Right kidney (tissue), 9 donors: ENCODE data around the gene ZNF473.

Experiments
- DNase-seq: peaks from one replicate; pipeline ENCODE4 v3.0.0-alpha.2; 2016
- long read RNA-seq, 8 donors: transcript quantifications; one replicate each; lab custom pipeline, GENCODE V29; 2026

The ZNF473 gene
- long read RNA-seq, donor 1, full-length matches to known transcripts: 10 of 10 reads
- long read RNA-seq, donor 1, partial matches to known transcripts: 0 of 10 reads
- long read RNA-seq, donor 1, other reads (novel, unspliced or antisense): 0 of 10 reads
- long read RNA-seq, donor 2, full-length matches to known transcripts: 2 of 2 reads
- long read RNA-seq, donor 2, partial matches to known transcripts: 0 of 2 reads
- long read RNA-seq, donor 2, other reads (novel, unspliced or antisense): 0 of 2 reads
- long read RNA-seq, donor 3, full-length matches to known transcripts: 6 of 6 reads
- long read RNA-seq, donor 3, partial matches to known transcripts: 0 of 6 reads
- long read RNA-seq, donor 3, other reads (novel, unspliced or antisense): 0 of 6 reads
- long read RNA-seq, donor 4, full-length matches to known transcripts: 7 of 7 reads
- long read RNA-seq, donor 4, partial matches to known transcripts: 0 of 7 reads
- long read RNA-seq, donor 4, other reads (novel, unspliced or antisense): 0 of 7 reads
- long read RNA-seq, donor 5, full-length matches to known transcripts: 8 of 8 reads
- long read RNA-seq, donor 5, partial matches to known transcripts: 0 of 8 reads
- long read RNA-seq, donor 5, other reads (novel, unspliced or antisense): 0 of 8 reads
- long read RNA-seq, donor 6, full-length matches to known transcripts: 5 of 5 reads
- long read RNA-seq, donor 6, partial matches to known transcripts: 0 of 5 reads
- long read RNA-seq, donor 6, other reads (novel, unspliced or antisense): 0 of 5 reads
- long read RNA-seq, donor 7, full-length matches to known transcripts: 13 of 13 reads
- long read RNA-seq, donor 7, partial matches to known transcripts: 0 of 13 reads
- long read RNA-seq, donor 7, other reads (novel, unspliced or antisense): 0 of 13 reads
- long read RNA-seq, donor 8, full-length matches to known transcripts: 3 of 3 reads
- long read RNA-seq, donor 8, partial matches to known transcripts: 0 of 3 reads
- long read RNA-seq, donor 8, other reads (novel, unspliced or antisense): 0 of 3 reads

DNA sequence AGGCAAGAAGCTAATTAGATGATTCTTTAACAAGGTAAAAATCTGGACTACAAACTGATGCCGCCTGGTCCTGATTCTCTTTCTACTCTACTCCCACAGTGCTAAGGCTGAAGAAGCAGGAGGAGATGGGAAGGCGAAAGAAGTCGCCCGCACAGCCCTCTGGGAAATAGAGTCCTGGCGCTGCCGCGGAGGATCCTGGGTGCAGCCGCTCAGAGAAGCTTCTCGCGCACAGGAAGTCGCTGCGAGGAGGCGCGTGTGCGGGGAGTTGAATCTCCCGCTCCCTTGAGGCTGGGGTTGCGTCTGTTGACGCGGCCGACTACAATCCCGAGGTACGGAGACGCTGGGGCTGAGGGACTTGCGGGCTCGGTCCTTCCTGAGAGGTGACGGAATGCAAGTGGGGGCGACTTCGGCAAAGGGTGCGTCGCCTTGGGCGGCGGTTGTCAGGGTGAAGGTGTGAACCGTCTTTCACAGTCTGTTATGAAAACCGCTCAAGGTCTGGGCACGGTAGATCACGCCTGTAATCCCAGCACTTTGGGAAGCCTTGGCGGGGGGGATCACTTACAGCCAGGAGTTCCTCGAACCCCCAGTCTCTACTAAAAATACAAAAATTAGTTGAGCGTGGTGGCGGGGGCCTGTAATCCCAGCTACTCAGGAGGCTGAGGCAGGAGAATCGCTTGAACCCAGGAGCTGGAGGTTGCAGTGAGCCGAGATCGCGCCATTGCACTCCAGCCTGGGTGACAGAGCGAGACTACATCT is at the start of gene ZNF473:
TSS of gene ZNF473 (plus strand) at position 212 of the 756 bp plus-strand sequence. CDS start 5,078 bp downstream, outside the sequence.
- DNase-seq: peak; percentile 99

DNA sequence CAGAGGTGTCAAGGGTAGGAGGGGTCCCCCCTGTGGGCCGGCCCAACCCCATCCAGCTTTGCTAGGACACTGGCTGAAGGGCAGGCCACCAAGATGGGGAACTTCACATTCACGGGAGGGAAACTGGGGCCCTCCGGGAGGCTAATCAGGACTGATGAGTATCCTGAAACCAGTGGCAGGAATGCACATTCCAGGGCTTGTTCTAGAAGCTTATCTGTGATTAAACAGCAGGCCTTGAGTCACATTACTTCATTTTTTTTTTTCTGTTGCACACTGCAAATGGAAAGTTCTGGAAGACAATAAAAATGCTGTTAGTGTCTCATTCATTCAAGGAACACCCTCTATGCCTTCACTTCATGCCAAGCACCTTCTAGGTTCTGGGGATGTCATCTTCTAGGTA is 49.3 kb upstream of the ZNF473 start:
- DNase-seq: no peak

DNA sequence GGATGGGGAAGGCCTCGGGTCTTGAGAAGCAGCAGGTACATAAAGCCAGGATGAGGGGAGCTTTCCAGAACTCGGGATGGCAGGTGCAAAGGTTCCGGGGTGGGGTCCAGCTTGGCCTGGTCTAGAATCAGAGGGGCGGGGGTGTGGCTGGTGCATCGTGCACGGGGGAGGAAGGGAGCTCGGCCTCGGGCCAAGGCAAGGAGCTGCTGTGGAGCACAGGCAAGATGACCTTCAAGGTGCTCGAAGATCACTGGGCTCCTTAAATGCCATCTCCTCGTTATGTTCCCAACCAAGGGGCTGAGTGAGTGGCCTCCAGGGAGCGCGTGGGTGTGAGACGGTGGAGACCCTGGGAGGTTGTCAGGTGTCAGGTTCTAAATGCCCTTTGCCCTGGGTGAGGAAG is 48.7 kb upstream of the ZNF473 start:
- DNase-seq: no peak

DNA sequence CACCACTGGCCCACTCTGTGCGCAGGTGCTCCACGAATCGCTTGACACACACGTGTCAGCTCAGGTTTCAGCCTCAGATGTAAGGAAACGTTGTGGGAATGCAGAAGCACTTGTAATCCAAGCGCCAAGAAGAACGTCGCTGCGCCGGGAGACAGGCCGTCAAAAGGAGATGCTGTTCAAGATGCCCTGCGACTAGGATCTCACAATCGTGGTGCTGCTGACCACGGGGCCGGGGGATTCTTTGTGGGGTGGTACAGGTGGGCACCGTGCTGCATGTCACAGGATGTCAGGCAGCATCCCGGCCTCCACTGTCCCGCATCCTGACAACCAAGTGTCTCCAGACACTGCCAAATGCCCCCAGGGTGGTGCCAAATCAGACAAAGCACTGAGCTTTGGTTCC is 47.9 kb upstream of the ZNF473 start:
- no peak for DNase-seq

DNA sequence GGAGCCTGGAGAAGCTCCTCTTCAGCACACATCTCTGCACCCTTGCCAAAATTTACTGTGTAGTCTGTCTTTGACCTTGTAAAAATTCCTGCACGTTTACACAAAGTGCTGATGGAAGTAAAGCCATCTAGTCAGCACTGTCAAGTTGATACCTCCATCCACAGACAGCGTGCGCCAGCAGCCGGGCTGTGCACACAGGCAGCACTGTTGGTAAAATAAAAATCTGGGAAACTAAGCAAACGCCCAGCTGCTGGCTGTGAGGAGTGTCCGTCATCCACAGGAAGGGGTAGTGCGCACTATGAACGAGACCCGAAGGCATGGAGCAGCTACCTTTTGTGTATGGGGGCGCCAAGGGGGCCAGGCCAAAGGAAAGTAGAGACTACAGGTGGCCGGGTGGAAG is 47.5 kb upstream of the ZNF473 start:
- DNase-seq: no peak

DNA sequence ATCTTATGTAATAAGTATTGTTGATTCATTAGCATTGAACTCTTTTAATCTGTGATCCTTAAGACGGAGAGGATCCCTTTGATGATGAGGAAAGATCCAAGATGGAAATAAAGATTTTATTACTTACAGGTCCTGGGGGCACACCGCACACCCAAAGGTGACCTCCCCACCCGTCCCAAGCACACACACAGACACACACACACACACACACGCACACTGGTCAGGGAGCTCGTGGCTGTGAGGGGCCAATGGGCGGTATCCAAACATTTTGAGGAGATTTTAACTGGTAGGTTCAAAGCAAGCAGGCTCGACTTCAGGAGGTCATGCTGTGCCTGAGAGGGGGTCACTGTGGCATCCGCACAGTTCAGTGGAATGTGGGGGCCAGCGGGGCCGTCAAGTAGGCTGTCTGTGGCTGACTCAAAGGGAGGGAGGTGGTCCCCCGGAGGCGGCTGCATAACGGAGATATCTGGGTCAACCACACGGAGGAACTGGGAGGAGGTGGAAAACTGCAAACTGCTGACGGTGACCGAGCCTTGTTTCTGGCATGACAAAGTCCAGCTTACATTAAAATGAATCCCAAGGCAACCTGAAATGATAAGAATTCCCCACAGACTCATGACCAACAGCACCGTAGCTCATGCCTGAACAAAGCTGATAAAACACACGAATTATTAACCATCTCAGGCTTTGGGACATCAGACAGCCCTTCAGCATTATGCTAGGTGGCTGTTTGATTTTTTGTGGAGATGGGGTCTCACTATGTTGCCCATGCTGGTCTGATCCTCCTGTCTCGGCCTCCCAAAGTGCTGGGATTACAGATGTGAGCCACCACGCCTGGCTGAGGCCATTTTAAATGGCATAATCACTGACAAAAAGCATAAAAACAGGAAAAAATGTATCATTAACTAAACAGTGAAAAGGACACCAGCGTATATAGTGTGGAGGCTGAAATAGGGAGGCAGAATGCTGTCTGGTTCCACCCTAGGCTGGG is 43.9 kb upstream of the ZNF473 start:
- DNase-seq: no peak

DNA sequence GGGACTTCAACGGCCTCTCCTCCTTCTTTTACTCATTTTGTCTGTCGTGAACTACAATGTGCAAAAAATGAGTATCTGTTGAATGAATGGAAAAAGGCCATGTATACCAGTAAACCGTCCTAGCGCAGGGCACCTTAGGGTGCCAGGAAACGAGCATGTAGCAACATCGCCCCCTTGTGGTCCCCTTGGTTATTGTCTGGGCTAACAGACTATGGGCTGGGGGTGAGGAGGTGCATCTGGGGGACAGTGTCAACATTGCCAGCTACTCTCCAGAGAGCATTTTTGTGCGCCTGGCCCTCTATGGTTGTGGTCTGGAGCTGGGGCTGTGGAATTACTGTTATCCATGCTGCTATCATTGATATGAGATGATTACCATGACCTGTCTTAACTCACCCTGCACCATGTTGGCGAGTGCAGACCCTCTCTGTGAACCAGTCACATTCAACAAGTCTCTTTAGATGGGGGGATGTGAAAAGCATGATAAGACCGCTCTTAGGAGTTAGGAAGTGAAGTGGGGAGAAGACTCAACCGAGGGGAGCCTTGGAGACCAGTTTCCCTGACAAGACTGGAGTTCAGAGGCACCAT is 42.1 kb upstream of the ZNF473 start:
- DNase-seq: peak; percentile 32

DNA sequence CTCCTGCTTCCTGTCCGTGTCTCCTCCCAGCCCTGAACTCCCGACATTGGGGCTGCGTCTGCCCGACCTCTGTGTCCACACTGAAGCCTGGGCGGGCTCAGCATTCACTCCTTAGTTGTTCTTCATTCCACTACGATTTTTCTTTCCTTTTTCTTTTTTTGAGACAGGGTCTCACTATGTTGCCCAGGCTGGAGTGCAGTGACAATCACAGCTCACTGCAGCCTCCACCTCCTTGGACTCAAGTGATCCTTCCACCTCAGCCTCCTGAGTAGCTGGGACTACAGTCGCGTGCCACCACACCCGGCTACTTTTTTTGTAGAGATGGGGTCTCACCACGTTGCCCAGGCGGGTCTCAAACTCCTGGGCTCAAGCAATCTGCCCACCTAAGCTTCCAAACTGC is 41.3 kb upstream of the ZNF473 start:
- no peak for DNase-seq

DNA sequence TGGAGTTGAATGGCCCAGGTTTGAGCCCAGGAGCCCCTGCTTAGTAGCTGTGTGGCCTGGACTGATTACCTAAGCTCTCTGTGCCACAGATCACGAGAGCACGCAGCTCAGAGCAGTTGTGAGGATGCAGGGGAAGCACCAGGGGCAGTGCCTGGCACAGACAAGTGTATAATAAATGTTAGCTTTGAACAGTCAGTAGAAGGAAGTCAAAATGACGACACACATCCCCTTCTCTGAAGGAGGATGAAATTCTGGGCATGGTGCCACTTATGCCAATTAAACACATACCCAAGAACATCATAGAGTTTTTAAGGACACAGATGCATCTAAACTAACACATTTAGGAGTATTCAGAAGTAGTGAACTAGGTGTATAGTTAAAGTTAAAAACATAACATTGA is 39.9 kb upstream of the ZNF473 start:
- no peak for DNase-seq

DNA sequence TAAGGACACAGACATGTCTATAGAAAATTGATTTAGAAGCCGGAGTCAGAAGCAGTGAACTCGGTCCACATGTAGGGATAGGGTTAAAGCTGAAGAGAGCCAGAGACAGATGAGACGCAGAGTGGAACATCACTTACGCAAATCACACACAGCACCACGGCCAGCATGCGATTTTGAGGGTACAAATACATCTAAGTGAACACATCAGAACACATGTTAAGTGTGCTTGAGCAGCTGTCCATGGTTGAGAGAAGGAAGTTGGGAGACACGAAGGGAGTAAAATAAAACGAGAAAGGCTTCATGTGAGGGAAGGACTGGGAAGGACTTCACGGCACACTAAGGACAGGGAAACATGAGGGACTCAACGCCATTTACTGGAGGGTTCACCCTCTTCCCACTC is 39.5 kb upstream of the ZNF473 start:
- no peak for DNase-seq

DNA sequence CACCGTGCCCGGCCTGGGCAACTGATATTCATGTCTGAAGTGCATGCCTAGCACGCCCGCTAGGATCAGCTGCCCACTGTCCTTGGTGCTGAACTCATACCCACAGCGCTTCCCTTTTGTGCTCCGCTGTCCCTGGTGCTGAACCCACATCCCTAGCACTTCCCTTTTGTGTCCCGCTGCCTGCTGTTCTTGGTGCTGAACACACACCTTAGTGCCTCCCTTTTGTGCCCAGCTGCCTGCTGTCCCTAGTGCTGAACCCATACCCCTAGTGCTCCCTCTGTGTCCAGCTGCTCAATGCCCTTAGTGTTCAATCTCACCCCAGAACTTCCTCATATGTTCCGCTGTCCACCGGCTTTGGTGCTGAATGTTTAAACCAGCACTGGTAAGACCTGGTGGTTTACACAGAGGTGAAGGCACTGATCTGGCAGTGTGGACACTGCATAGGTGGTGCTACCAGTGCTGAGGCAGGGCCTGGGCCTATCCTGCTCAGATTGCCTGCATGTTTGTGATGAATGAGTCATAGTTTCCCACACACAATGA is 38.6 kb upstream of the ZNF473 start:
- peak; percentile 88 for DNase-seq

DNA sequence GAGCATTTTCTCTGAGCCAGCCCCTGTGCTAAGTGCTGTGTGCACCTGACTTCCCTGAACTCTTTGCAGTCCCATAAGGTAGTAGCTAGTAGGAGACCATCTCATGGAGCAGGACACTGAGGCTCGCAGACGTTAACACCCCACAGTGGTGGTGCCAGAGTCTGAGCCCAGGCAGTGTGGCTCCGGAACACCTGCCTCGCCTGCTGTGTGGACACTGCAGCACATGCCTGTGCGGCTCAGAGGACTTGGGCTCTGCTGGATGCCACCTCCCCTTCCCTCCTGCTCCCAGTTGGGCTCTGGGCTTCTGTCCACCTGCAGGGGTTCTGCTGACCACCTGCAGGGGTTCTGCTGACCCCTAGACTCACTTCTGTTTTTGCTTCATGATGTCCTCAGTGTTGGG is 37.8 kb upstream of the ZNF473 start:
- DNase-seq: no peak

DNA sequence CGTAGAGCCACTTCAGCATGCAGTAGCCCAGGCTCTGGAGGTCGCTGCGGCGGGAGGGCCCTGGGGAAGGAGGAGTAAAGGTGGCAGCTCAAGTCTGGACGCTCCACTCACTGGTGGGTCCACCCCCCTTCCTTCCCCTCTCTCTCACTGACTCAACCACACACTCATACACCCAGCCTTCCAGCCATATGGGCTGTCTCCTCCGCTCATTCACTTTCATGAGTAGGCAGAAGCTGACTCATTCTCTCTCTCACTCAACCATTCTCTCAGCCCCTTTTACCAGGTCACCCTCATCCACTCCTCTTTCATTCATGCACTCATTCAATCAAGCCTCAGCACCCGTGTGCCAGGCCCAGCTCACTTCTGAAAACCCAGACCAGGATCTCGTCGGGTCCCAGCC is 37.4 kb upstream of the ZNF473 start:
- DNase-seq: no peak

DNA sequence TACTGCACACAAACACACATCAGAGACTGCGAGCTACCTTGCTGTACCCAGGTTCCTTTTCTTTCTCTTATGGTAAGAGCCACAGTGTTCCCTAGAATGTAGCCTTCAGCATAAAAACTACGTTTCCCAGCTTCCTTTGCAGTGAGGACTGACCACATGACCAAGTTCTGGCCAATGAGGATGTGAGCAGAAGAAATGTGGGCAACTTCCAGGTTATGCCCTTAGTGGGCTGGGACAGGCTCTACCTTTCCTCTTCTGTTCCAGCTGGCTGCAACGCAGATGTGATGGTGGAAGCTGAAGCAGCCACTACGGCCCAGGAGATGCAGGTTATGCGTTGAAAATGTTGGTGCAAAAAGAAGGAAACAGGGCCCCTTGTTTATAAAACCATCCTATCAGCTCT is 28.1 kb upstream of the ZNF473 start:
- no peak for DNase-seq

DNA sequence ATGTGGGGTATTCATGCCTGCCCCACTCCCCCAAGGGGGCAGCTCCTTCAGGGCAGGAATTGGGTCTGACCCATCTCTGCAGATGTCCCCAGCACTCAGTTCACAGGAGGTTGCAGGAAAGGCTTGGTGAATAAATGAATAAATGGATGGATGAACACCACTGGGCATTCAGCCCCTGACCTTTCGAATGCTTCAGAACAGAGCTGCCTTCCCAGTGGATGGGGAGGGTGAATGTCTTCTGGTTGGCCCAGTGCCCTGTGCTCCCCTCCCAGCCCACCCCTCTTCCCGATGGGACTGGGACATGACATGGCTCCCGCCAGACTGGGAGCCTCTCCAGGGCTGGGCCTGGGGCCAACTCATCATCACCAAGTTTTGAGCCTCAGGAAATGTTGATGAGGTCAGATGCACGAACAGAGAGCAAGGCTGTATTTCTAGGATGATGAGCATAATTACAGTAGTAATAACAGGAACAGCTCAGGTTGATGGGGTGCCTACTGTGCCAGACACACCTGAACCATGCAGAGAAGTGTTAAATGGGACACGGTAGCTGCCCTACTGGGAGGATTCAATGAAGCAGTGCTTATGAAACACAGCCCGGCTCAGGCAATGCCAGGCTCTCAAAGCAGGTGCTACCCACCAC is 26.3 kb upstream of the ZNF473 start:
- no peak for DNase-seq

DNA sequence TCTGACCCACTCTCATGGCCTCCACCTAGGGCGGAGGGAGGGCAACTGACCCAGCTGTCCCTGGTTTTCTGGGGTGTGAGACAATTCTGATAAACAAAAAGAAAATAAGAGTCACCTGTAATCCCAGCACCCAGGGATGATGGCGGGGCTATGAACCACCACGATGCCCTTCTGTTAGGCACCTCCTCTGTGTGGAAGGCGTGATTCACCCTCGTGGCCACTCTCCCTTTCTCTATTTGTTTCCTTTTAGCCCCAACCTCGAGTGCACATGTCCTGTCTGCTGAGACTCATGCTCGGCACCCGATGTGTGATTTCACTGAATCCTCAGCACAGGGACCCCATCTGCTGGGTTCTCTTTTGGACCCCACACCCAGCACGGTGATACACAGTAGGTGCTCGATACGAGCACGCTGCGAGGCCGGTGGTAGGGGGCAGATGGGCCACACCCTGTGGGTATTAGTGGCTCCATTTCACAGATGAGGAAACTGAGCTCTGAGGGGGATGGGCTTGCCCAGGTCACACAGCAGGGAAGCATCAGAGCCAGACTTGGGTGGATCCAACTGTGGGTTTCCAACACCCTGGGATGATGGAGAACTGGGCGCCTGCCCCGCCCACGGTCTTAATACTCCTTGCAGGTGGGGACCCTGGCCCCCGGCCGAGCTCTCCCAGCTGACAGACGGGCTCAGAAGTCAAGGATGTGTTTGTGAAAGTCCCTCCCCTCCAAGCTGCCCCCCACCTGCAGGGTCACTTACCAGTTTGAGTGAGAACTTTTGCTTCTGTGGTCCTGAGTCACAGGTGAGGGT is 25.6 kb upstream of the ZNF473 start:
- DNase-seq: no peak

DNA sequence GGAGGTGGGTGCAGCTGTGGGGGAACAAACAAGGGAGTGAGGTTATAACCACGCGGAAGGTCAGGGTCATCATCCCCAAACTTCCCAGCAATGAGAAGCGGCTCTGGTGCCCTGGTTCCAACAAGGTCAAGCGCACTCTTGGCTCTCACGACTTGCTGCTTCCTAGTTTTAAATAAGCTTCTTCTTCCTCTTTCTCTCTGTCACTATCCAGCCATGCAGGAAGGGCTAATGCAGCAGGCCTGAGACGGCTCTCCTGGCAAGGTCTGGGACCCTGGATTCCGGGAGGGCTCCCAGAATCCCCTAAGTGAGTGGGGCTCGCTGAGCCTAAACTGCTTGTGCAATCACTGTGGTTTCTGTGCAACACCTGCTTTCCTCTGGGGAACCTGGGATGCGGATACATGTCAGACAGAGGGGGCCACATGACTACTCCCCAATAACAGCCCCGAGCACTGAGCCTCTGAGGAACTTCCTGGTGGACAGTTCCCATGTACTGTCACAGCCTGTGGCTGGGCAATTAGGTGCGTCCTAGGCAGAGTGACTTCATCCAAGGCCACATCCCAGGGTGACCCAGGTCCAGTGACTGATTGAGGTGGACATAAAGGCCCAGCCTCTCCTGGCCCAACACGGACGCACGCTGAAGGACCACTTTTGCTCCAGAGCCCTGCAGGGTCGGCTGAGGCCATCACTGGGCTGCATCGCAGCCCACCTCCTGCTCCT is 24.8 kb upstream of the ZNF473 start:
- no peak for DNase-seq

DNA sequence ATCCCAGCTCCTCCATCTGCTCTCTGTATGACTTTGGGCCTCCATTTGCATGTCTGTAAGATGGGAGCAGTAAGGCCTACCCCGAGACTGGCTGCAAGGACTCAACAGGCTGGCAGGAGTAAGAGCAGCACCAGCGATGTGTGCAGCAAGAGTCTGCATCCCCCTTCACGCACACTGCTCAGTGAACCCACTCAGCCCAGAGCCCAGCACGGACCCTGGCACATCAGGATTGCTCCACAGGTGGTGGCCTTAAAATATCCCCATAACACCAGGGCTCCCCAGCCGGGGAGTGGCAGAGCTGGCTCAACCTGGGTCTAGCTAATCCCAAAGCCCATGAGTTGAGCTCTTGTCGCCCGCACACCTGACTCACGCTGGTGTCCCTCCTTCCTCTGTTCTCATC is 24.0 kb upstream of the ZNF473 start:
- DNase-seq: no peak
